Osteoblast (primary cell): ENCODE data around the gene HOXB3. TPM values are rescaled to one million over a fixed set of nuclear protein-coding genes. Genes with fewer than 3 reads are reported as not detected.

Experiments used
- DNase-seq: peaks from one replicate; pipeline ENCODE4 v3.0.0; 2011; ENCODE audit warnings: low spot score, mixed read lengths; ENCODE audit not compliant: insufficient read length; ENCODE audit errors: missing footprints
- H2AFZ ChIP-seq: 2 replicates; pipeline ENCODE4 v1.6.0; 2011; ENCODE audit warnings: mild to moderate bottlenecking, low read length
- H3K27ac ChIP-seq: 2 replicates; pipeline ENCODE4 v1.5.1; 2011; ENCODE audit warnings: mild to moderate bottlenecking, low read depth, low read length, moderate library complexity
- H3K27me3 ChIP-seq: 2 replicates; pipeline ENCODE4 v1.6.0; 2012; ENCODE audit warnings: mild to moderate bottlenecking, control low read depth, inconsistent platforms, low read length, moderate library complexity; ENCODE audit not compliant: insufficient read depth
- H3K36me3 ChIP-seq: 2 replicates; pipeline ENCODE4 v1.5.1; 2011; ENCODE audit warnings: mild to moderate bottlenecking, low read length, control low read depth, moderate library complexity; ENCODE audit not compliant: insufficient read depth
- H3K4me1 ChIP-seq: 2 replicates; pipeline ENCODE4 v1.5.1; 2011; ENCODE audit warnings: mild to moderate bottlenecking, low read length, control low read depth, moderate library complexity; ENCODE audit not compliant: insufficient read depth
- H3K4me2 ChIP-seq: 2 replicates; pipeline ENCODE4 v1.6.0; 2011; ENCODE audit warnings: mild to moderate bottlenecking, low read length; ENCODE audit not compliant: insufficient read depth
- H3K4me3 ChIP-seq: fragments of 200-600 bp; sonication (generic); 3 replicates; pipeline ENCODE4 v1.5.1; 2012; ENCODE audit warnings: mild to moderate bottlenecking, low read length, inconsistent platforms; ENCODE audit not compliant: insufficient read depth
- H3K79me2 ChIP-seq: 2 replicates; pipeline ENCODE4 v1.6.0; 2012; ENCODE audit warnings: mild to moderate bottlenecking, low read length, control low read depth, inconsistent platforms; ENCODE audit not compliant: insufficient read depth
- H3K9me3 ChIP-seq: 2 replicates; pipeline ENCODE4 v1.5.1; 2011; ENCODE audit warnings: low read depth, low read length, control low read depth
- H4K20me1 ChIP-seq: 2 replicates; pipeline ENCODE4 v1.6.0; 2012; ENCODE audit warnings: mild to moderate bottlenecking, low read length, control low read depth; ENCODE audit not compliant: insufficient read depth
- CTCF ChIP-seq: IDR thresholded peaks from 2 replicates; pipeline ENCODE4 v1.5.1; 2011; ENCODE audit warnings: mild to moderate bottlenecking, low read depth, low read length, moderate library complexity; ENCODE audit errors: extremely low read depth
- total RNA-seq: library from RNA; depleted of rRNA; stranded (reverse); fragments of >200 nt; gene quantifications from 2 replicates; pipeline ENCODE4 v1.2.3, GENCODE V29; 2012

The HOXB3 gene
- total RNA-seq, 1 donor = 1.8 TPM

- H3K36me3 ChIP-seq = no peaks in the 10 kb centered on the region
- peaks cover 59% of the 10 kb centered on the region for H3K27me3 ChIP-seq
- TF ChIP-seq CTCF = no peak
- no peak overlapping the region for H3K4me3 ChIP-seq
- no peaks in the 10 kb centered on the region for H3K4me1 ChIP-seq
- no peaks in the 10 kb centered on the region for H3K79me2 ChIP-seq
- H4K20me1 ChIP-seq = no peaks in the 10 kb centered on the region
- no peaks in the 10 kb centered on the region for H3K9me3 ChIP-seq
- no peak overlapping the region for H3K4me2 ChIP-seq
- DNase-seq = no peak
- H2AFZ ChIP-seq = no peak overlapping the region
- no peak overlapping the region for H3K27ac ChIP-seq
Observed at GRCh38 chr17:48522031-48522653, 67.9 kb downstream of the HOXB3 start.

DNA sequence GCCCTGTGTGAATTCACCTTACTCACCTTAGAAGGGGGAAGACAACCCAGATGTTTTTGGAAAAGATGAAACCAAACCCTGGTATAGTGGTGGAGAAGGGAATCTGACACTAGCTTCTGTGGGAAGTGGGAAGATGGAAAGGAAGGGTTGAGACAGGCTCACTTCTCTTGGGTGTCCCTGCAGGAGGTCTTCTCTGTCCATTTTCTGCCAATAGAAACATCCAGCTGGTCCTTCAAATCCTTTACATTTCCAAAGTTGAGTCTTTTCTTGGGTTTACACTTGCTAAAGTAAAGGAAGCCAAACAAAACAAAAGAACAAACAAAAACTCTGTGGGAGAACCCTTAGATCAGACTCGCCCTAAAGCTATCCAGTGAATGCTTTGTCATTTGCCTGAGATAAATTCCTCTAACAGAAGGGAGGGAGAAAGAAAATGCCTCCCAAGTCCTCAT lies 69.4 kb downstream of the HOXB3 start:
- no peak for TF ChIP-seq CTCF
- Histone ChIP-seq H2AFZ (no peak overlapping the region), H3K79me2 (no peaks in the 10 kb centered on the region), H4K20me1 (no peaks in the 10 kb centered on the region), H3K27ac (no peak overlapping the region), H3K27me3 (peaks cover 62% of the 10 kb centered on the region), H3K4me3 (no peak overlapping the region), H3K4me1 (no peaks in the 10 kb centered on the region), H3K4me2 (no peak overlapping the region), H3K9me3 (no peaks in the 10 kb centered on the region), H3K36me3 (no peaks in the 10 kb centered on the region)
- no peak for DNase-seq

DNA sequence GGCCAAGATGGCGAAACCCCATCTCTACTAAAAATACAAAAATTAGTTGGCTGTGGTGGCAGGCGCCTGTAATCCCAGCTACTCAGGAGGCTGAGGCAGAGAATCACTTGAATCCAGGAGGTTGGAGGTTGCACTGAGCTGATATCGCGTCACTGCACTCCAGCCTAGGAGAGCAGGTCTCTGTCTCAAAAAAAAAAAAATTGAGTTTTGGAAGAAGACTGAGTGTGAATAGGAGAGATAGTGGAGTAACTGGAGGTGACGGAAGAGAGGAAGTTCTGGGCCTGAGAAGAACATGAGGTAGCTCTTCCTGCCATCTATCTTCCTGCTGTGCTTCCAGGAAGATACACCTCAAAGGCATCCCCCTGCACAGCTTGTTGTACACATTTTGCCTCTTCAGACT lies 70.6 kb downstream of the HOXB3 start:
- H3K79me2 ChIP-seq = no peaks in the 10 kb centered on the region
- no peaks in the 10 kb centered on the region for H3K36me3 ChIP-seq
- no peak overlapping the region for H2AFZ ChIP-seq
- H3K27ac ChIP-seq = no peak overlapping the region
- no peak overlapping the region for H3K4me3 ChIP-seq
- DNase-seq = no peak
- no peaks in the 10 kb centered on the region for H3K4me1 ChIP-seq
- H4K20me1 ChIP-seq = no peaks in the 10 kb centered on the region
- peaks cover 67% of the 10 kb centered on the region for H3K27me3 ChIP-seq
- H3K9me3 ChIP-seq = no peaks in the 10 kb centered on the region
- no peak for TF ChIP-seq CTCF
- no peak overlapping the region for H3K4me2 ChIP-seq

DNA sequence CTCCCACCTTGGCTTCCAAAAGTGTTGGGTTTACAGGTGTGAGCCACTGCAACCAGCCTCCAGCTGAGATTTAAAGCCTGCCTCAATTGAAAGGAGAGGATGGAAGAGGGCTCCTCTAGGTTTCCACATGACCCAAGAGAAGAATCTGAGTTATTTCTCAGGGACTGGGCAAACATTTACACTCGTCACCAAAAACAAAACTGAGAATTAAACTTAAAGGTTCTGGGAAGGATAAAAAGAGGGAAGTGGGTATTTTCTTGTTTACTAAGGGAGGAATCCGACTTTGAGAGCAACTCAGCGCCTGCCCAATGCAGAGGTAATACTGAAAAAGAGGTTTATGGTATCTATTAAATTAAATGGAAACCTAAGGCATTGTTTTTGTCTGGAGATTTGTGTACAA lies 72.6 kb downstream of the HOXB3 start:
- H4K20me1 ChIP-seq = no peaks in the 10 kb centered on the region
- no peak overlapping the region for H3K4me2 ChIP-seq
- peaks cover 70% of the 10 kb centered on the region for H3K27me3 ChIP-seq
- no peak overlapping the region for H3K4me3 ChIP-seq
- no peak for TF ChIP-seq CTCF
- DNase-seq = no peak
- no peaks in the 10 kb centered on the region for H3K79me2 ChIP-seq
- H3K27ac ChIP-seq = no peak overlapping the region
- no peaks in the 10 kb centered on the region for H3K36me3 ChIP-seq
- no peaks in the 10 kb centered on the region for H3K4me1 ChIP-seq
- H2AFZ ChIP-seq = no peak overlapping the region
- H3K9me3 ChIP-seq = no peaks in the 10 kb centered on the region
